ENCODE data around the gene PDZD2. TPM values are rescaled to one million over a fixed set of nuclear protein-coding genes. Genes with fewer than 3 reads are reported as not detected.

Gene PDZD2
- total RNA-seq, 5 donors from 2014 or later (not counting 1 experiment from before 2014, with no cell fraction given), result 0.66 to 2.2 (median 1.2) TPM

GRCh38 chr5:31889001-31889561, 250.2 kb downstream of the PDZD2 start:
- Mint-ChIP-seq H3K9me3 (no peaks in the 10 kb centered on the region), H3K4me3 (no peak overlapping the region), H3K36me3 (no peaks in the 10 kb centered on the region), H3K27me3 (peaks cover 0 to 4% of the 10 kb centered on the region in 2 donors), H3K27ac (no peak overlapping the region), H3K4me1 (no peaks in the 10 kb centered on the region)
- POLR2A ChIA-PET, result no interaction called here
- Histone ChIP-seq H3K27ac (ENCODE audit: low read length) (no peak overlapping the region), H3K9me3 (no peaks in the 10 kb centered on the region), H3K36me3 (ENCODE audit: control insufficient read depth in 2 of 2, extremely low read depth in 1 of 2, insufficient read depth in 1 of 2, low read length in 1 of 2) (no peaks in the 10 kb centered on the region), H3K4me1 (ENCODE audit: control insufficient read depth in 1 of 2, extremely low read depth in 1 of 2, insufficient read depth in 2 of 2, low read length in 2 of 2) (no peaks in the 10 kb centered on the region), H3K4me3 (ENCODE audit: control insufficient read depth in 1 of 2, extremely low read depth in 1 of 2, low read length in 1 of 2) (no peak overlapping the region), H3K27me3 (replicated peaks in 1 of 2; ENCODE audit: control insufficient read depth in 2 of 2, extremely low read depth in 1 of 2, insufficient read depth in 2 of 2, low read length in 1 of 2) (peaks cover 0 to 4% of the 10 kb centered on the region in 2 experiments)
- CTCF ChIA-PET, result no interaction called here
- no peak for DNase-seq
- WGBS (ENCODE audit: insufficient coverage), result 67% methylated on average over 4 of the region's 8 CpGs
- no peak for ATAC-seq (replicated peaks in 1 of 4)

GRCh38 chr5:31890046-31890445, 251.1 kb downstream of the PDZD2 start:
- ATAC-seq (replicated peaks in 1 of 4) (no peak), DNase-seq (no peak)
- H3K27me3 ChIP-seq (replicated peaks in 1 of 2; ENCODE audit: control insufficient read depth in 2 of 2, extremely low read depth in 1 of 2, insufficient read depth in 2 of 2, low read length in 1 of 2), result no peaks in the 10 kb centered on the region
- Mint-ChIP-seq H3K9me3 (no peaks in the 10 kb centered on the region), H3K4me1 (no peaks in the 10 kb centered on the region), H3K36me3 (no peaks in the 10 kb centered on the region), H3K27me3 (peaks cover 0 to 4% of the 10 kb centered on the region in 2 donors), H3K4me3 (no peak overlapping the region), H3K27ac (no peak overlapping the region)
- WGBS (ENCODE audit: insufficient coverage), result 34% methylated on average over 3 of the region's 7 CpGs
- no peaks in the 10 kb centered on the region for H3K36me3 ChIP-seq (ENCODE audit: control insufficient read depth in 2 of 2, extremely low read depth in 1 of 2, insufficient read depth in 1 of 2, low read length in 1 of 2)
- no peak overlapping the region for H3K27ac ChIP-seq (ENCODE audit: low read length)
- POLR2A ChIA-PET, result no interaction called here
- H3K9me3 ChIP-seq, result no peaks in the 10 kb centered on the region
- H3K4me1 ChIP-seq (ENCODE audit: control insufficient read depth in 1 of 2, extremely low read depth in 1 of 2, insufficient read depth in 2 of 2, low read length in 2 of 2), result no peaks in the 10 kb centered on the region
- no peak overlapping the region for H3K4me3 ChIP-seq (ENCODE audit: control insufficient read depth in 1 of 2, extremely low read depth in 1 of 2, low read length in 1 of 2)
- CTCF ChIA-PET, result interaction anchor here in 1 of 2 donors (0.6 kb wide), 1 partner anchor 248 kb away, joined by 6 read pairs; no protein-coding TSS in a partner anchor

- CTCF ChIA-PET, result no interaction called here
- Histone ChIP-seq H3K27me3 (replicated peaks in 1 of 2; ENCODE audit: control insufficient read depth in 2 of 2, extremely low read depth in 1 of 2, insufficient read depth in 2 of 2, low read length in 1 of 2) (no peaks in the 10 kb centered on the region), H3K36me3 (ENCODE audit: control insufficient read depth in 2 of 2, extremely low read depth in 1 of 2, insufficient read depth in 1 of 2, low read length in 1 of 2) (no peaks in the 10 kb centered on the region), H3K9me3 (no peaks in the 10 kb centered on the region), H3K4me1 (ENCODE audit: control insufficient read depth in 1 of 2, extremely low read depth in 1 of 2, insufficient read depth in 2 of 2, low read length in 2 of 2) (no peaks in the 10 kb centered on the region), H3K27ac (ENCODE audit: low read length) (no peak overlapping the region), H3K4me3 (ENCODE audit: control insufficient read depth in 1 of 2, extremely low read depth in 1 of 2, low read length in 1 of 2) (no peak overlapping the region)
- no peak for ATAC-seq (replicated peaks in 1 of 4)
- no peak for DNase-seq
- Mint-ChIP-seq H3K27ac (no peak overlapping the region), H3K4me1 (no peaks in the 10 kb centered on the region), H3K4me3 (no peak overlapping the region), H3K27me3 (no peaks in the 10 kb centered on the region), H3K36me3 (no peaks in the 10 kb centered on the region), H3K9me3 (no peaks in the 10 kb centered on the region)
- WGBS (ENCODE audit: insufficient coverage), result no CpG with 5 or more reads among the region's 6 CpGs
- POLR2A ChIA-PET, result no interaction called here
Measured at GRCh38 chr5:31894141-31894540, 255.2 kb downstream of the PDZD2 start.

GRCh38 chr5:31895199-31895820, 256.4 kb downstream of the PDZD2 start:
- Histone ChIP-seq H3K4me1 (ENCODE audit: control insufficient read depth in 1 of 2, extremely low read depth in 1 of 2, insufficient read depth in 2 of 2, low read length in 2 of 2) (no peaks in the 10 kb centered on the region), H3K36me3 (ENCODE audit: control insufficient read depth in 2 of 2, extremely low read depth in 1 of 2, insufficient read depth in 1 of 2, low read length in 1 of 2) (no peaks in the 10 kb centered on the region), H3K27ac (ENCODE audit: low read length) (no peak overlapping the region), H3K27me3 (replicated peaks in 1 of 2; ENCODE audit: control insufficient read depth in 2 of 2, extremely low read depth in 1 of 2, insufficient read depth in 2 of 2, low read length in 1 of 2) (no peaks in the 10 kb centered on the region), H3K4me3 (ENCODE audit: control insufficient read depth in 1 of 2, extremely low read depth in 1 of 2, low read length in 1 of 2) (no peak overlapping the region), H3K9me3 (no peaks in the 10 kb centered on the region)
- H3K9me3 Mint-ChIP-seq, result no peaks in the 10 kb centered on the region
- no peaks in the 10 kb centered on the region for H3K4me1 Mint-ChIP-seq
- no peak overlapping the region for H3K4me3 Mint-ChIP-seq
- H3K27me3 Mint-ChIP-seq, result no peaks in the 10 kb centered on the region
- ChIA-PET POLR2A (no interaction called here), CTCF (no interaction called here)
- H3K27ac Mint-ChIP-seq, result no peak overlapping the region
- H3K36me3 Mint-ChIP-seq, result no peaks in the 10 kb centered on the region
- WGBS (ENCODE audit: insufficient coverage), result no CpG with 5 or more reads among the region's 2 CpGs
- ATAC-seq (replicated peaks in 1 of 4) (no peak), DNase-seq (no peak)

GRCh38 chr5:31898036-31898632, 259.2 kb downstream of the PDZD2 start:
- Histone ChIP-seq H3K27ac (ENCODE audit: low read length) (no peak overlapping the region), H3K4me3 (ENCODE audit: control insufficient read depth in 1 of 2, extremely low read depth in 1 of 2, low read length in 1 of 2) (no peak overlapping the region), H3K4me1 (ENCODE audit: control insufficient read depth in 1 of 2, extremely low read depth in 1 of 2, insufficient read depth in 2 of 2, low read length in 2 of 2) (no peaks in the 10 kb centered on the region), H3K9me3 (no peaks in the 10 kb centered on the region), H3K27me3 (replicated peaks in 1 of 2; ENCODE audit: control insufficient read depth in 2 of 2, extremely low read depth in 1 of 2, insufficient read depth in 2 of 2, low read length in 1 of 2) (no peaks in the 10 kb centered on the region), H3K36me3 (ENCODE audit: control insufficient read depth in 2 of 2, extremely low read depth in 1 of 2, insufficient read depth in 1 of 2, low read length in 1 of 2) (no peaks in the 10 kb centered on the region)
- DNase-seq, result no peak
- Mint-ChIP-seq H3K4me1 (no peaks in the 10 kb centered on the region), H3K27ac (no peak overlapping the region), H3K36me3 (no peaks in the 10 kb centered on the region), H3K9me3 (no peaks in the 10 kb centered on the region), H3K27me3 (peaks cover 0 to 1% of the 10 kb centered on the region in 2 donors), H3K4me3 (no peak overlapping the region)
- no peak for ATAC-seq (replicated peaks in 1 of 4)
- ChIA-PET POLR2A (no interaction called here), CTCF (interaction anchor here in 1 of 2 donors (0.5 to 0.7 kb wide), 2 partner anchors 13 to 181 kb away, joined by 4 to 9 read pairs; no protein-coding TSS in a partner anchor)
- WGBS (ENCODE audit: insufficient coverage), result 43% methylated on average over 1 of the region's 6 CpGs

- Histone ChIP-seq H3K9me3 (no peaks in the 10 kb centered on the region), H3K27me3 (replicated peaks in 1 of 2; ENCODE audit: control insufficient read depth in 2 of 2, extremely low read depth in 1 of 2, insufficient read depth in 2 of 2, low read length in 1 of 2) (no peaks in the 10 kb centered on the region), H3K4me3 (ENCODE audit: control insufficient read depth in 1 of 2, extremely low read depth in 1 of 2, low read length in 1 of 2) (no peak overlapping the region), H3K36me3 (ENCODE audit: control insufficient read depth in 2 of 2, extremely low read depth in 1 of 2, insufficient read depth in 1 of 2, low read length in 1 of 2) (no peaks in the 10 kb centered on the region), H3K4me1 (ENCODE audit: control insufficient read depth in 1 of 2, extremely low read depth in 1 of 2, insufficient read depth in 2 of 2, low read length in 2 of 2) (no peaks in the 10 kb centered on the region), H3K27ac (ENCODE audit: low read length) (no peak overlapping the region)
- H3K27me3 Mint-ChIP-seq, result peaks cover 0 to 5% of the 10 kb centered on the region in 2 donors
- ChIA-PET CTCF (interaction anchor here in 1 of 2 donors (1.1 kb wide), 1 partner anchor 136 kb away, joined by 3 read pairs; no protein-coding TSS in a partner anchor), POLR2A (no interaction called here)
- H3K36me3 Mint-ChIP-seq, result no peaks in the 10 kb centered on the region
- DNase-seq (no peak), ATAC-seq (replicated peaks in 1 of 4) (no peak)
- no peaks in the 10 kb centered on the region for H3K4me1 Mint-ChIP-seq
- H3K9me3 Mint-ChIP-seq, result no peaks in the 10 kb centered on the region
- H3K27ac Mint-ChIP-seq, result no peak overlapping the region
- WGBS (ENCODE audit: insufficient coverage), result 82% methylated on average over 3 of the region's 5 CpGs
- H3K4me3 Mint-ChIP-seq, result no peak overlapping the region
Measured at GRCh38 chr5:31900296-31900865, 261.4 kb downstream of the PDZD2 start.

All from T-cell (primary cell).